Measurements from ENCODE around the gene PSMB11. TPM values are rescaled to one million over a fixed set of nuclear protein-coding genes. Genes with fewer than 3 reads are reported as not detected.

Gene PSMB11
- total RNA-seq, 1 experiment from 2014 or later: not detected

GRCh38 chr14:23052182-23052623, 10.2 kb downstream of the PSMB11 start (continued):
- TF ChIP-seq, protein P1, sequence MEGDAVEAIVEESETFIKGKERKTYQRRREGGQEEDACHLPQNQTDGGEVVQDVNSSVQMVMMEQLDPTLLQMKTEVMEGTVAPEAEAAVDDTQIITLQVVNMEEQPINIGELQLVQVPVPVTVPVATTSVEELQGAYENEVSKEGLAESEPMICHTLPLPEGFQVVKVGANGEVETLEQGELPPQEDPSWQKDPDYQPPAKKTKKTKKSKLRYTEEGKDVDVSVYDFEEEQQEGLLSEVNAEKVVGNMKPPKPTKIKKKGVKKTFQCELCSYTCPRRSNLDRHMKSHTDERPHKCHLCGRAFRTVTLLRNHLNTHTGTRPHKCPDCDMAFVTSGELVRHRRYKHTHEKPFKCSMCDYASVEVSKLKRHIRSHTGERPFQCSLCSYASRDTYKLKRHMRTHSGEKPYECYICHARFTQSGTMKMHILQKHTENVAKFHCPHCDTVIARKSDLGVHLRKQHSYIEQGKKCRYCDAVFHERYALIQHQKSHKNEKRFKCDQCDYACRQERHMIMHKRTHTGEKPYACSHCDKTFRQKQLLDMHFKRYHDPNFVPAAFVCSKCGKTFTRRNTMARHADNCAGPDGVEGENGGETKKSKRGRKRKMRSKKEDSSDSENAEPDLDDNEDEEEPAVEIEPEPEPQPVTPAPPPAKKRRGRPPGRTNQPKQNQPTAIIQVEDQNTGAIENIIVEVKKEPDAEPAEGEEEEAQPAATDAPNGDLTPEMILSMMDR (IDR thresholded peaks at IDR 0.05 in 2 of 3, conservative IDR thresholded peaks at IDR 0.05 in 1 of 3; ENCODE audit: borderline replicate concordance in 1 of 3, insufficient read depth in 1 of 3, low read depth in 2 of 3, low read length in 2 of 3): no peak
- TF ChIP-seq SIN3A (IDR thresholded peaks at IDR 0.05; ENCODE audit: low read depth): no peak

- BruUV-seq (replicated peaks): no TSS peak
Measured at GRCh38 chr14:23052671-23053070, 10.7 kb downstream of the PSMB11 start.

More at GRCh38 chr14:23052671-23053070, 10.7 kb downstream of the PSMB11 start:
- RAD21 ChIA-PET (ENCODE audit: low non-redundant PET in 1 of 2, low total read pairs in 2 of 2, uncharacterized antibody in 2 of 2, unreplicated experiment in 2 of 2): interaction anchor here in 1 of 2 experiments (1.0 kb wide), 1 partner anchor 66 kb away, joined by 5 read pairs; no protein-coding TSS in a partner anchor
- no peaks in the 10 kb centered on the region for H3K9me3 ChIP-seq (ENCODE audit: control insufficient read depth in 1 of 2, insufficient read depth in 1 of 2, low read depth in 1 of 2, low read length in 2 of 2)
- no peak overlapping the region for H3K4me3 ChIP-seq (replicated peaks in 1 of 2; ENCODE audit: low read depth in 1 of 2, low read length in 2 of 2)
- CTCF ChIA-PET: interaction anchor here (0.6 to 2.2 kb wide), 3 partner anchors 16 to 66 kb away, joined by 3 to 8 read pairs (median 7); no protein-coding TSS in a partner anchor
- H3K9ac ChIP-seq (ENCODE audit: low read length): no peak overlapping the region
- no peak for TF ChIP-seq REST (IDR thresholded peaks at IDR 0.05; ENCODE audit: low read depth)
- TF ChIP-seq, protein P1 (IDR thresholded peaks at IDR 0.05 in 2 of 3, conservative IDR thresholded peaks at IDR 0.05 in 1 of 3; ENCODE audit: borderline replicate concordance in 1 of 3, insufficient read depth in 1 of 3, low read depth in 2 of 3, low read length in 2 of 3): no peak
- no peak for TF ChIP-seq TCF7L2 (IDR thresholded peaks at IDR 0.05; ENCODE audit: borderline replicate concordance, extremely low read depth, insufficient read depth, insufficient read length)
- TF ChIP-seq EGR1 (IDR thresholded peaks at IDR 0.05; ENCODE audit: low read depth): no peak
- TF ChIP-seq JUND (IDR thresholded peaks at IDR 0.05): no peak
- TF ChIP-seq CEBPB (IDR thresholded peaks at IDR 0.05; ENCODE audit: low read depth): no peak
- H2AFZ ChIP-seq (ENCODE audit: low read depth, low read length, poor library complexity, severe bottlenecking): no peak overlapping the region
- no peaks in the 10 kb centered on the region for H3K79me2 ChIP-seq (ENCODE audit: insufficient read depth, low read length)
- no peaks in the 10 kb centered on the region for H3K27me3 ChIP-seq (ENCODE audit: insufficient read depth, low read length)
- H3K4me1 ChIP-seq (ENCODE audit: control insufficient read depth in 1 of 2, insufficient read depth in 2 of 2, low read length in 2 of 2): peaks cover 12 to 17% of the 10 kb centered on the region in 2 experiments
- no peak overlapping the region for H3K4me2 ChIP-seq (ENCODE audit: low read length)
- H4K20me1 ChIP-seq (ENCODE audit: insufficient read depth): no peaks in the 10 kb centered on the region
- intact Hi-C loops (cut with micrococcal nuclease): no loop called here
- H3K36me3 ChIP-seq (ENCODE audit: control insufficient read depth in 1 of 2, insufficient read depth in 2 of 2, low read length in 2 of 2): no peaks in the 10 kb centered on the region
- no peak for ATAC-seq
- no peak overlapping the region for H3K27ac ChIP-seq (ENCODE audit: low read depth, low read length)
- no peaks in the 10 kb centered on the region for H3K9me2 ChIP-seq (ENCODE audit: insufficient read depth)
- no peak for DNase-seq (ENCODE audit: low read depth, low spot score)
- POLR2A ChIA-PET: no interaction called here
